Osteoblast (primary cell): ENCODE results near the gene SPATS2. TPM values are rescaled to one million over a fixed set of nuclear protein-coding genes. Genes with fewer than 3 reads are reported as not detected.

ENCODE experiments used
- DNase-seq: peaks from one replicate; pipeline ENCODE4 v3.0.0; 2011; ENCODE audit warnings: low spot score, mixed read lengths; ENCODE audit not compliant: insufficient read length; ENCODE audit errors: missing footprints
- H2AFZ ChIP-seq: 2 replicates; pipeline ENCODE4 v1.6.0; 2011; ENCODE audit warnings: mild to moderate bottlenecking, low read length
- H3K27ac ChIP-seq: 2 replicates; pipeline ENCODE4 v1.5.1; 2011; ENCODE audit warnings: mild to moderate bottlenecking, low read depth, low read length, moderate library complexity
- H3K27me3 ChIP-seq: 2 replicates; pipeline ENCODE4 v1.6.0; 2012; ENCODE audit warnings: mild to moderate bottlenecking, control low read depth, inconsistent platforms, low read length, moderate library complexity; ENCODE audit not compliant: insufficient read depth
- H3K36me3 ChIP-seq: 2 replicates; pipeline ENCODE4 v1.5.1; 2011; ENCODE audit warnings: mild to moderate bottlenecking, low read length, control low read depth, moderate library complexity; ENCODE audit not compliant: insufficient read depth
- H3K4me1 ChIP-seq: 2 replicates; pipeline ENCODE4 v1.5.1; 2011; ENCODE audit warnings: mild to moderate bottlenecking, low read length, control low read depth, moderate library complexity; ENCODE audit not compliant: insufficient read depth
- H3K4me2 ChIP-seq: 2 replicates; pipeline ENCODE4 v1.6.0; 2011; ENCODE audit warnings: mild to moderate bottlenecking, low read length; ENCODE audit not compliant: insufficient read depth
- H3K4me3 ChIP-seq: fragments of 200-600 bp; sonication (generic); 3 replicates; pipeline ENCODE4 v1.5.1; 2012; ENCODE audit warnings: mild to moderate bottlenecking, low read length, inconsistent platforms; ENCODE audit not compliant: insufficient read depth
- H3K79me2 ChIP-seq: 2 replicates; pipeline ENCODE4 v1.6.0; 2012; ENCODE audit warnings: mild to moderate bottlenecking, low read length, control low read depth, inconsistent platforms; ENCODE audit not compliant: insufficient read depth
- H3K9me3 ChIP-seq: 2 replicates; pipeline ENCODE4 v1.5.1; 2011; ENCODE audit warnings: low read depth, low read length, control low read depth
- H4K20me1 ChIP-seq: 2 replicates; pipeline ENCODE4 v1.6.0; 2012; ENCODE audit warnings: mild to moderate bottlenecking, low read length, control low read depth; ENCODE audit not compliant: insufficient read depth
- total RNA-seq: library from RNA; depleted of rRNA; stranded (reverse); fragments of >200 nt; gene quantifications from 2 replicates; pipeline ENCODE4 v1.2.3, GENCODE V29; 2012
- TF ChIP-seq, protein P1 (sequence below): IDR thresholded peaks from 2 replicates; pipeline ENCODE4 v1.5.1; 2011; ENCODE audit warnings: mild to moderate bottlenecking, low read depth, low read length, moderate library complexity; ENCODE audit errors: extremely low read depth

Gene SPATS2
- total RNA-seq, 1 donor, result 25.7 TPM

GRCh38 chr12:49487605-49488004 is 120.3 kb downstream of the SPATS2 start:
- TF ChIP-seq, protein P1, sequence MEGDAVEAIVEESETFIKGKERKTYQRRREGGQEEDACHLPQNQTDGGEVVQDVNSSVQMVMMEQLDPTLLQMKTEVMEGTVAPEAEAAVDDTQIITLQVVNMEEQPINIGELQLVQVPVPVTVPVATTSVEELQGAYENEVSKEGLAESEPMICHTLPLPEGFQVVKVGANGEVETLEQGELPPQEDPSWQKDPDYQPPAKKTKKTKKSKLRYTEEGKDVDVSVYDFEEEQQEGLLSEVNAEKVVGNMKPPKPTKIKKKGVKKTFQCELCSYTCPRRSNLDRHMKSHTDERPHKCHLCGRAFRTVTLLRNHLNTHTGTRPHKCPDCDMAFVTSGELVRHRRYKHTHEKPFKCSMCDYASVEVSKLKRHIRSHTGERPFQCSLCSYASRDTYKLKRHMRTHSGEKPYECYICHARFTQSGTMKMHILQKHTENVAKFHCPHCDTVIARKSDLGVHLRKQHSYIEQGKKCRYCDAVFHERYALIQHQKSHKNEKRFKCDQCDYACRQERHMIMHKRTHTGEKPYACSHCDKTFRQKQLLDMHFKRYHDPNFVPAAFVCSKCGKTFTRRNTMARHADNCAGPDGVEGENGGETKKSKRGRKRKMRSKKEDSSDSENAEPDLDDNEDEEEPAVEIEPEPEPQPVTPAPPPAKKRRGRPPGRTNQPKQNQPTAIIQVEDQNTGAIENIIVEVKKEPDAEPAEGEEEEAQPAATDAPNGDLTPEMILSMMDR, result no peak
- DNase-seq, result no peak
- Histone ChIP-seq H2AFZ (no peak overlapping the region), H3K9me3 (no peaks in the 10 kb centered on the region), H3K4me1 (peaks cover 22% of the 10 kb centered on the region), H4K20me1 (no peaks in the 10 kb centered on the region), H3K4me2 (no peak overlapping the region), H3K27me3 (no peaks in the 10 kb centered on the region), H3K4me3 (no peak overlapping the region), H3K36me3 (peaks cover 10% of the 10 kb centered on the region), H3K27ac (no peak overlapping the region), H3K79me2 (no peaks in the 10 kb centered on the region)

DNA sequence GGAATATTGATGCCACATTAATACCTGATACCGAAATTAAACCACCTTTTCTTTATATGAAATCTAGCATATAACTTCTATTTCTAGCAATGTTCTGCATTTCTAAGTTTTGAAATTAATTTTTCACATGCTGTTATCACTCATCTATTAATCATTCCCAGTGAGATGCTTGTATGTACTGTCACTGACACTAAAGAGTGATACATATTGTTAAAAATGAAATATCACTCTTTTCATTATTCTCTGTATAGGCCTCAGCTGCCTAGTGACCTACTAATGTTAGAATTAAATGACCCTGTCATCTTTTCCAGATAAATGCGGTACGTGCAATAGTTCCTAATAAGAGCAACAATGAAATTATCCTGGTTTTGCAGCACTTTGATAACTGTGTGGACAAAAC is 121.9 kb downstream of the SPATS2 start:
- no peak overlapping the region for H3K4me2 ChIP-seq
- TF ChIP-seq, protein P1, result no peak
- H3K36me3 ChIP-seq, result peaks cover 12% of the 10 kb centered on the region
- no peak overlapping the region for H2AFZ ChIP-seq
- DNase-seq, result no peak
- peaks cover 22% of the 10 kb centered on the region for H3K4me1 ChIP-seq
- H3K9me3 ChIP-seq, result no peaks in the 10 kb centered on the region
- no peak overlapping the region for H3K4me3 ChIP-seq
- no peaks in the 10 kb centered on the region for H4K20me1 ChIP-seq
- H3K79me2 ChIP-seq, result no peaks in the 10 kb centered on the region
- no peaks in the 10 kb centered on the region for H3K27me3 ChIP-seq
- H3K27ac ChIP-seq, result peak overlapping the region; percentile 51

DNA sequence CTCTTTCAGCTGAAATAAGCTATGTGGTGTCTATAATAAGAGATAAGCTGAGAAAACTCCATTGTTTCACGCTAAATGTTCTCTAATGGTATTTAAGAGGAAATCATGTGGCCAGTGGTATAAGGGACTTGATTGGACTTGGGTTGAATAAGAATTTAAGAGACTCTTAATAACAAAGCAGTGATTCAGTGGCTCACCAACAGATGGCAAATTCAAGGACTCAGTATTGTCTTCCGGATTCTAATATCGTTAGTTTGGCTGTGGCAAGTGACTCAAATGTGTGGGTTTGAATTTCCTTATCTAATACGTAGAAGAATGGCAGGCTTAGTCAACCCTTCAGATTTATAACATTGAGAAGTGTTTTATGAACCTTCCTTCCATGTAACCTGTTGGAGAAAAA is 122.5 kb downstream of the SPATS2 start:
- peaks cover 11% of the 10 kb centered on the region for H3K36me3 ChIP-seq
- H4K20me1 ChIP-seq, result no peaks in the 10 kb centered on the region
- no peak overlapping the region for H2AFZ ChIP-seq
- H3K4me2 ChIP-seq, result peak overlapping the region; percentile 26
- TF ChIP-seq, protein P1, result peak; percentile 19
- H3K4me1 ChIP-seq, result peaks cover 22% of the 10 kb centered on the region
- H3K9me3 ChIP-seq, result no peaks in the 10 kb centered on the region
- peak; percentile 82 for DNase-seq
- no peak overlapping the region for H3K4me3 ChIP-seq
- H3K79me2 ChIP-seq, result no peaks in the 10 kb centered on the region
- peak overlapping the region; percentile 53 for H3K27ac ChIP-seq
- H3K27me3 ChIP-seq, result no peaks in the 10 kb centered on the region

- H4K20me1 ChIP-seq, result no peaks in the 10 kb centered on the region
- peaks cover 22% of the 10 kb centered on the region for H3K4me1 ChIP-seq
- no peaks in the 10 kb centered on the region for H3K79me2 ChIP-seq
- peaks cover 14% of the 10 kb centered on the region for H3K36me3 ChIP-seq
- no peaks in the 10 kb centered on the region for H3K9me3 ChIP-seq
- TF ChIP-seq, protein P1, result no peak
- H3K27ac ChIP-seq, result no peak overlapping the region
- H3K27me3 ChIP-seq, result no peaks in the 10 kb centered on the region
- H2AFZ ChIP-seq, result no peak overlapping the region
- no peak overlapping the region for H3K4me3 ChIP-seq
- DNase-seq, result no peak
- no peak overlapping the region for H3K4me2 ChIP-seq
These were observed 124.6 kb downstream of the SPATS2 start for GRCh38 chr12:49491823-49492222.
